ENCODE measurements around the gene PXDC1. TPM values are rescaled to one million over a fixed set of nuclear protein-coding genes. Genes with fewer than 3 reads are reported as not detected.

Gene PXDC1
- total RNA-seq, 1 experiment from 2014 or later = 6.3 TPM

DNA sequence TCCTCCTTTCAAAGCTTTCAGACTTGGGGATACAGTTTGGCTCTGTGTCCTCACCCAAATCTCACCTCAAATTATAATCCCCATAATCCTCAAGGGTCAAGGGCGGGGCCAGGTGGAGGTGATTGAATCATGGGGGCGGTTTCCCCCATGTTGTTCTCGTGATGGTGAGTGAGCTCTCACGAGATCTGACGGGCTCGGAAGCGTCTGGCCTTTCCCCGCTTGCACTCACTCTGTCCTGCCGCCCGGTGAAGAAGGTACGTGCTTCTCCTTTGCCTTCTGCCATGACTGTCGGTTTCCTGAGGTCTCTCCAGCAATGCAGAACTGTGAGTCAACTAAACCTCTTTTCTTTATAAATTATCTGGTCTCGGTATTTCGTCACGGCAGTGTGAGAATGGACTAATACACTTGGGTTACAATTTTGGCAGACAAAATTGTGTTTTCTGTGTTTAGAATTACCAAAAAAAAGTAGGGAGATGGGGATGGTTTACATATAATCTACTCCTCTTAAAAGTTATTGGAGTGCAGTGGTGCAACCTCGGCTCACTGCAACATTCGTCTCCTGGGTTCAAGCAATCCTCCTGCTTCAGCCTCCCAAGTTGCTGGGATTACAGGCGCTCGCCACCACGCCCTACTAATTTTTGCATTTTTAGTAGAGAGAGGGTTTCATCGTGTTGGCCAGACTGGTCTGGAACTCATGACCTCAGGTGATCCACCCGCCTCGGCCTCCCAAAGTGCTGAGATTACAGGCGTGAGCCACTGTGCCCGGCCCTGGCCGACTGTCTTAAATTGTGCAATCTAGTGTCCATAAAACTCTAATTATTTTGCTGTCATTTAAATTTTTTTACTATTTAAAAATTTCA lies 33.6 kb upstream of the PXDC1 start:
- H3K36me3 ChIP-seq (ENCODE audit: control insufficient read depth in 1 of 2, insufficient read depth in 2 of 2, low read length in 2 of 2) = no peaks in the 10 kb centered on the region
- no peak for DNase-seq (ENCODE audit: low read depth, low spot score)
- H3K9me3 ChIP-seq (ENCODE audit: control insufficient read depth in 1 of 2, insufficient read depth in 1 of 2, low read depth in 1 of 2, low read length in 2 of 2) = no peaks in the 10 kb centered on the region
- intact Hi-C loops (cut with micrococcal nuclease) = no loop called here
- RAD21 ChIA-PET (ENCODE audit: low non-redundant PET in 1 of 2, low total read pairs in 2 of 2, uncharacterized antibody in 2 of 2, unreplicated experiment in 2 of 2) = no interaction called here
- no peak for ATAC-seq
- BruUV-seq (replicated peaks) = no TSS peak
- peaks cover 0 to 14% of the 10 kb centered on the region in 2 experiments; a peak in 1 of 4 replicates for H3K4me1 ChIP-seq (ENCODE audit: control insufficient read depth in 1 of 2, insufficient read depth in 2 of 2, low read length in 2 of 2)
- H2AFZ ChIP-seq (ENCODE audit: low read depth, low read length, poor library complexity, severe bottlenecking) = no peak overlapping the region
- H3K79me2 ChIP-seq (ENCODE audit: insufficient read depth, low read length) = no peaks in the 10 kb centered on the region
- POLR2A ChIA-PET = no interaction called here
- H3K27ac ChIP-seq (ENCODE audit: low read depth, low read length) = no peak overlapping the region
- no peaks in the 10 kb centered on the region for H3K9me2 ChIP-seq (ENCODE audit: insufficient read depth)
- H3K9ac ChIP-seq (ENCODE audit: low read length) = no peak overlapping the region
- H4K20me1 ChIP-seq (ENCODE audit: insufficient read depth) = no peaks in the 10 kb centered on the region
- CTCF ChIA-PET = no interaction called here
- TF ChIP-seq, protein P1, sequence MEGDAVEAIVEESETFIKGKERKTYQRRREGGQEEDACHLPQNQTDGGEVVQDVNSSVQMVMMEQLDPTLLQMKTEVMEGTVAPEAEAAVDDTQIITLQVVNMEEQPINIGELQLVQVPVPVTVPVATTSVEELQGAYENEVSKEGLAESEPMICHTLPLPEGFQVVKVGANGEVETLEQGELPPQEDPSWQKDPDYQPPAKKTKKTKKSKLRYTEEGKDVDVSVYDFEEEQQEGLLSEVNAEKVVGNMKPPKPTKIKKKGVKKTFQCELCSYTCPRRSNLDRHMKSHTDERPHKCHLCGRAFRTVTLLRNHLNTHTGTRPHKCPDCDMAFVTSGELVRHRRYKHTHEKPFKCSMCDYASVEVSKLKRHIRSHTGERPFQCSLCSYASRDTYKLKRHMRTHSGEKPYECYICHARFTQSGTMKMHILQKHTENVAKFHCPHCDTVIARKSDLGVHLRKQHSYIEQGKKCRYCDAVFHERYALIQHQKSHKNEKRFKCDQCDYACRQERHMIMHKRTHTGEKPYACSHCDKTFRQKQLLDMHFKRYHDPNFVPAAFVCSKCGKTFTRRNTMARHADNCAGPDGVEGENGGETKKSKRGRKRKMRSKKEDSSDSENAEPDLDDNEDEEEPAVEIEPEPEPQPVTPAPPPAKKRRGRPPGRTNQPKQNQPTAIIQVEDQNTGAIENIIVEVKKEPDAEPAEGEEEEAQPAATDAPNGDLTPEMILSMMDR (IDR thresholded peaks at IDR 0.05 in 2 of 3, conservative IDR thresholded peaks at IDR 0.05 in 1 of 3; ENCODE audit: borderline replicate concordance in 1 of 3, insufficient read depth in 1 of 3, low read depth in 2 of 3, low read length in 2 of 3) = no peak
- TF ChIP-seq ATF3 (IDR thresholded peaks at IDR 0.05) (no peak), JUND (IDR thresholded peaks at IDR 0.05) (no peak), SRF (IDR thresholded peaks at IDR 0.05; ENCODE audit: low read depth) (no peak), EZH2 (IDR thresholded peaks at IDR 0.05) (no peak), ZNF274 (IDR thresholded peaks at IDR 0.05; ENCODE audit: low read depth, low read length) (no peak), CEBPB (IDR thresholded peaks at IDR 0.05; ENCODE audit: low read depth) (no peak), CBX3 (IDR thresholded peaks at IDR 0.05; ENCODE audit: low read depth) (no peak), SP1 (IDR thresholded peaks at IDR 0.05; ENCODE audit: low read depth) (no peak), TCF7L2 (IDR thresholded peaks at IDR 0.05; ENCODE audit: borderline replicate concordance, extremely low read depth, insufficient read depth, insufficient read length) (no peak), RAD21 (IDR thresholded peaks at IDR 0.05; ENCODE audit: low read depth) (no peak), ZFX (IDR thresholded peaks at IDR 0.05) (no peak), POLR2A (IDR thresholded peaks at IDR 0.05; ENCODE audit: borderline replicate concordance, extremely low read depth, insufficient read depth, insufficient read length) (no peak), SIN3A (IDR thresholded peaks at IDR 0.05; ENCODE audit: low read depth) (no peak), YY1 (IDR thresholded peaks at IDR 0.05; ENCODE audit: extremely low read depth, insufficient replicate concordance, low read depth, low read length) (no peak), FOSL1 (IDR thresholded peaks at IDR 0.05; ENCODE audit: low read depth) (no peak), POLR2AphosphoS5 (IDR thresholded peaks at IDR 0.05; ENCODE audit: low read depth, low read length) (no peak)
- TF ChIP-seq, protein P2, sequence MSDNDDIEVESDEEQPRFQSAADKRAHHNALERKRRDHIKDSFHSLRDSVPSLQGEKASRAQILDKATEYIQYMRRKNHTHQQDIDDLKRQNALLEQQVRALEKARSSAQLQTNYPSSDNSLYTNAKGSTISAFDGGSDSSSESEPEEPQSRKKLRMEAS (IDR thresholded peaks at IDR 0.05) = no peak
- H3K27me3 ChIP-seq (ENCODE audit: insufficient read depth, low read length) = no peaks in the 10 kb centered on the region
- no peak overlapping the region for H3K4me2 ChIP-seq (ENCODE audit: low read length)
- no peak overlapping the region for H3K4me3 ChIP-seq (replicated peaks in 1 of 2; ENCODE audit: low read depth in 1 of 2, low read length in 2 of 2)
